Ovary (tissue), 3 donors: ENCODE data around the gene NAT10.

Experiments used
- CTCF ChIP-seq, 3 donors: fragments of 450-650 bp in 2 of 3; fragments of 200-600 bp in 1 of 3; IDR thresholded peaks; one replicate each; pipeline versions ENCODE4 v1.5.1 to v1.8.0; 2016 to 2022; ENCODE audit warnings: antibody characterized with exemption in 3 of 3, mild to moderate bottlenecking in 1 of 3
- EP300 ChIP-seq: sonication (generic); formaldehyde crosslinking; IDR thresholded peaks from one replicate; pipeline ENCODE4 v1.6.1; 2017; ENCODE audit warnings: antibody characterized with exemption
- POLR2A ChIP-seq: fragments of 450-650 bp; IDR thresholded peaks from one replicate; pipeline ENCODE4 v1.6.1; 2017; ENCODE audit warnings: antibody characterized with exemption, mild to moderate bottlenecking, moderate library complexity
- donor health status: DM: no; HTN: no; CAD: no.

GRCh38 chr11:34149786-34150185, 44.4 kb downstream of the NAT10 start:
- TF ChIP-seq POLR2A = no peak
- no peak for TF ChIP-seq CTCF (IDR thresholded peaks at IDR 0.05)
- TF ChIP-seq EP300 = no peak
